Fibroblast of skin of left biceps (primary cell): ENCODE measurements around the gene NGLY1.

Source experiments
- DNase-seq, 2 experiments: peaks; one replicate each; pipeline ENCODE4 v3.0.0-alpha.2; 2013; ENCODE audit warnings: low read depth in 2 of 2

NGLY1 gene

GRCh38 chr3:25708036-25708435, 75.2 kb downstream of the NGLY1 start:
- DNase-seq, result no peak

GRCh38 chr3:25707268-25707926, 75.8 kb downstream of the NGLY1 start:
- DNase-seq, result no peak

- DNase-seq, result no peak
Observed at GRCh38 chr3:25706213-25706612, 77.0 kb downstream of the NGLY1 start.

GRCh38 chr3:25697553-25697952, 85.7 kb downstream of the NGLY1 start:
- DNase-seq, result no peak

- DNase-seq, result no peak
Observed at GRCh38 chr3:25695731-25696420, 87.4 kb downstream of the NGLY1 start.

- no peak for DNase-seq
Observed at GRCh38 chr3:25693238-25693637, 90.0 kb downstream of the NGLY1 start.

- no peak for DNase-seq
Observed at GRCh38 chr3:25692341-25692740, 90.9 kb downstream of the NGLY1 start.

GRCh38 chr3:25690768-25691533, 92.3 kb downstream of the NGLY1 start:
- no peak for DNase-seq

GRCh38 chr3:25689226-25689625, 94.0 kb downstream of the NGLY1 start:
- DNase-seq, result no peak

GRCh38 chr3:25687742-25688141, 95.5 kb downstream of the NGLY1 start:
- DNase-seq, result no peak

- DNase-seq, result no peak
Observed at GRCh38 chr3:25686766-25687165, 96.5 kb downstream of the NGLY1 start.

GRCh38 chr3:25683882-25684281, 99.4 kb downstream of the NGLY1 start:
- no peak for DNase-seq

GRCh38 chr3:25683410-25683809, 99.8 kb downstream of the NGLY1 start:
- DNase-seq, result no peak

- no peak for DNase-seq
Observed at GRCh38 chr3:25679642-25680302, 103.5 kb downstream of the NGLY1 start.

- no peak for DNase-seq
Observed at GRCh38 chr3:25679166-25679565, 104.1 kb downstream of the NGLY1 start.

- DNase-seq, result no peak
Observed at GRCh38 chr3:25678581-25678980, 104.7 kb downstream of the NGLY1 start.

GRCh38 chr3:25677121-25677520, 106.1 kb downstream of the NGLY1 start:
- no peak for DNase-seq

GRCh38 chr3:25674670-25675069, 108.6 kb downstream of the NGLY1 start:
- no peak for DNase-seq

- DNase-seq, result no peak
Observed at GRCh38 chr3:25673738-25674298, 109.4 kb downstream of the NGLY1 start.
